Umbilical cord (tissue), 2 donors: ENCODE results near the gene LZTR1. TPM values are rescaled to one million over a fixed set of nuclear protein-coding genes. Genes with fewer than 3 reads are reported as not detected.
"Not testable (repeated sequence)": the region's sequence is repeated elsewhere in the genome, so short reads cannot be mapped to it uniquely, and the experiment has no call there.

ENCODE experiments used
- DNase-seq: peaks from one replicate; pipeline ENCODE4 v3.0.0-alpha.2; 2015; ENCODE audit warnings: low spot score
- total RNA-seq: library from RNA; depleted of rRNA; stranded (reverse); fragments of >200 nt; gene quantifications from one replicate; pipeline ENCODE4 v1.2.3, GENCODE V29; 2014; ENCODE audit warnings: low replicate concordance; ENCODE audit not compliant: insufficient read depth

The LZTR1 gene
- total RNA-seq, 1 donor from 2014 or later: 52.7 TPM

GRCh38 chr22:20965888-20966855 is 15.9 kb upstream of the LZTR1 start:
- DNase-seq: no peak

- no peak for DNase-seq
Measured at GRCh38 chr22:20966883-20967696, 15.0 kb upstream of the LZTR1 start, which contains the start of gene AIFM3. Gene AIFM3 (plus strand): TSS chr22:20967255. CDS start chr22:20967945, 690 bp downstream.

- no peak for DNase-seq
Measured at GRCh38 chr22:20967697-20968211, 14.3 kb upstream of the LZTR1 start.

GRCh38 chr22:20968281-20968977 is 13.7 kb upstream of the LZTR1 start:
- no peak for DNase-seq

GRCh38 chr22:20970939-20971657 is 11.0 kb upstream of the LZTR1 start:
- DNase-seq: no peak

- not testable (repeated sequence) for DNase-seq
Measured at GRCh38 chr22:20972014-20972694, 9.9 kb upstream of the LZTR1 start.

GRCh38 chr22:20972933-20973577 is 9.0 kb upstream of the LZTR1 start:
- DNase-seq: no peak

GRCh38 chr22:20973634-20974286 is 8.3 kb upstream of the LZTR1 start:
- DNase-seq: no peak

- DNase-seq: no peak
Measured at GRCh38 chr22:20974336-20974955, 7.7 kb upstream of the LZTR1 start.

- no peak for DNase-seq
Measured at GRCh38 chr22:20975541-20976290, 6.4 kb upstream of the LZTR1 start.

- DNase-seq: no peak
Measured at GRCh38 chr22:20976291-20976877, 5.7 kb upstream of the LZTR1 start.

- DNase-seq: no peak
Measured at GRCh38 chr22:20977019-20977418, 5.1 kb upstream of the LZTR1 start.

- DNase-seq: no peak
Measured at GRCh38 chr22:20977516-20978170, 4.5 kb upstream of the LZTR1 start.

- no peak for DNase-seq
Measured at GRCh38 chr22:20978419-20978818, 3.7 kb upstream of the LZTR1 start.

- DNase-seq: peak; percentile 62
Measured at GRCh38 chr22:20979243-20979809, 2.8 kb upstream of the LZTR1 start.

GRCh38 chr22:20979940-20980453 is 2.1 kb upstream of the LZTR1 start:
- DNase-seq: no peak
